RWPE2 (cell line): ENCODE results near the gene PRKCE.

Experiments
- ATAC-seq: fragments of 200-7000 bp; cut with Tn5 transposase; 3 replicates; pipeline ENCODE4 v1.9.1; 2021; ENCODE audit warnings: low read depth
- DNase-seq: peaks from one replicate; pipeline ENCODE4 v3.0.0-alpha.2; 2020; ENCODE audit warnings: low spot score
- H3K27ac ChIP-seq: fragments of 450-650 bp; 2 replicates; pipeline ENCODE4 v1.5.1; 2017; ENCODE audit warnings: mild to moderate bottlenecking; ENCODE audit not compliant: poor library complexity, severe bottlenecking
- H3K27me3 ChIP-seq: fragments of 250-450 bp; sonication (Bioruptor Pico); 2 replicates; pipeline ENCODE4 v1.5.1; 2021; ENCODE audit warnings: mild to moderate bottlenecking, moderate library complexity; ENCODE audit not compliant: insufficient read depth, poor library complexity, severe bottlenecking
- H3K36me3 ChIP-seq: fragments of 250-450 bp; sonication (Bioruptor Pico); 2 replicates; pipeline ENCODE4 v1.5.1; 2020; ENCODE audit warnings: low read depth, mild to moderate bottlenecking, moderate library complexity
- H3K4me1 ChIP-seq: fragments of 250-450 bp; sonication (Bioruptor Pico); 2 replicates; pipeline ENCODE4 v1.5.1; 2021; ENCODE audit warnings: mild to moderate bottlenecking, moderate library complexity; ENCODE audit not compliant: insufficient read depth, poor library complexity, severe bottlenecking
- H3K4me3 ChIP-seq: fragments of 250-450 bp; sonication (Bioruptor Pico); 2 replicates; pipeline ENCODE4 v1.5.1; 2021; ENCODE audit warnings: mild to moderate bottlenecking, moderate library complexity; ENCODE audit not compliant: severe bottlenecking
- H3K9me3 ChIP-seq: fragments of 250-450 bp; sonication (Bioruptor Pico); 2 replicates; pipeline ENCODE4 v1.5.1; 2021; ENCODE audit warnings: mild to moderate bottlenecking, moderate library complexity; ENCODE audit not compliant: severe bottlenecking
- CTCF ChIP-seq: fragments of 450-650 bp; IDR thresholded peaks from one replicate; pipeline ENCODE4 v1.5.1; 2017; ENCODE audit warnings: mild to moderate bottlenecking, moderate library complexity; ENCODE audit not compliant: poor library complexity, severe bottlenecking

The PRKCE gene

GRCh38 chr2:46050027-46050426 lies 398.6 kb downstream of the PRKCE start:
- no peak for ATAC-seq
- Histone ChIP-seq H3K36me3 (no peaks in the 10 kb centered on the region), H3K4me1 (no peaks in the 10 kb centered on the region), H3K9me3 (no peaks in the 10 kb centered on the region), H3K27ac (no peak overlapping the region), H3K4me3 (no peak overlapping the region), H3K27me3 (no peaks in the 10 kb centered on the region)
- DNase-seq: no peak
- TF ChIP-seq CTCF: no peak

- DNase-seq (no peak), ATAC-seq (no peak)
- H3K27ac ChIP-seq: no peak overlapping the region
- no peaks in the 10 kb centered on the region for H3K4me1 ChIP-seq
- no peak overlapping the region for H3K4me3 ChIP-seq
- H3K9me3 ChIP-seq: no peaks in the 10 kb centered on the region
- no peaks in the 10 kb centered on the region for H3K36me3 ChIP-seq
- no peaks in the 10 kb centered on the region for H3K27me3 ChIP-seq
- no peak for TF ChIP-seq CTCF
Observed at GRCh38 chr2:46050489-46050888, 399.0 kb downstream of the PRKCE start.

GRCh38 chr2:46051085-46051484 lies 399.6 kb downstream of the PRKCE start:
- Histone ChIP-seq H3K27me3 (no peaks in the 10 kb centered on the region), H3K4me3 (no peak overlapping the region), H3K4me1 (no peaks in the 10 kb centered on the region), H3K9me3 (no peaks in the 10 kb centered on the region), H3K27ac (no peak overlapping the region), H3K36me3 (no peaks in the 10 kb centered on the region)
- ATAC-seq: no peak
- no peak for DNase-seq
- TF ChIP-seq CTCF: no peak

GRCh38 chr2:46053564-46053963 lies 402.1 kb downstream of the PRKCE start:
- no peaks in the 10 kb centered on the region for H3K9me3 ChIP-seq
- DNase-seq (no peak), ATAC-seq (no peak)
- H3K27ac ChIP-seq: no peak overlapping the region
- no peak overlapping the region for H3K4me3 ChIP-seq
- peaks cover 4% of the 10 kb centered on the region for H3K4me1 ChIP-seq
- H3K36me3 ChIP-seq: no peaks in the 10 kb centered on the region
- H3K27me3 ChIP-seq: no peaks in the 10 kb centered on the region
- no peak for TF ChIP-seq CTCF

GRCh38 chr2:46056541-46056940 lies 405.1 kb downstream of the PRKCE start:
- no peak overlapping the region for H3K4me3 ChIP-seq
- no peak overlapping the region for H3K27ac ChIP-seq
- no peak for DNase-seq
- ATAC-seq: no peak
- H3K27me3 ChIP-seq: no peaks in the 10 kb centered on the region
- H3K9me3 ChIP-seq: no peaks in the 10 kb centered on the region
- no peaks in the 10 kb centered on the region for H3K36me3 ChIP-seq
- TF ChIP-seq CTCF: no peak
- peaks cover 4% of the 10 kb centered on the region for H3K4me1 ChIP-seq
